ENCODE data around the gene CLHC1.

DNA sequence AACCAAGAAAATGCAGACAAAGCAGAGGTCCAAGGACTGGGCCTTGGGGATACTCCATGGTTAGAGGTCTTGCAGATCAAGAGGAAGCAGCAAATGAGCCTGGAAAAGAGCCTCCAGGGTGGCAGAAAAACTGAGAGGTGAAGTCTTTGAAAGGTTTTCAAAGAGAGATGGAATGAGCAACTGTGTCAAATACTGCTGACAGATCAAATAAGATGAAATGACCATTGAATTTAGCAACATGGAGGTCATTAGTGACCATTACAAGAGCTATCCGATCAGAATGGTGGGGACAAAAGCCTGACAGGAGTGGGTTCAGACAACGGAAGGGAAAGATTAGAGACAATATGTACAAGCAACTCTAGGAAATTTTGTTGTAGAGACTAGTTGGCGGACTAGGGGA is 1.5 kb downstream of the CLHC1 start:
- TF ChIP-seq, protein P1, sequence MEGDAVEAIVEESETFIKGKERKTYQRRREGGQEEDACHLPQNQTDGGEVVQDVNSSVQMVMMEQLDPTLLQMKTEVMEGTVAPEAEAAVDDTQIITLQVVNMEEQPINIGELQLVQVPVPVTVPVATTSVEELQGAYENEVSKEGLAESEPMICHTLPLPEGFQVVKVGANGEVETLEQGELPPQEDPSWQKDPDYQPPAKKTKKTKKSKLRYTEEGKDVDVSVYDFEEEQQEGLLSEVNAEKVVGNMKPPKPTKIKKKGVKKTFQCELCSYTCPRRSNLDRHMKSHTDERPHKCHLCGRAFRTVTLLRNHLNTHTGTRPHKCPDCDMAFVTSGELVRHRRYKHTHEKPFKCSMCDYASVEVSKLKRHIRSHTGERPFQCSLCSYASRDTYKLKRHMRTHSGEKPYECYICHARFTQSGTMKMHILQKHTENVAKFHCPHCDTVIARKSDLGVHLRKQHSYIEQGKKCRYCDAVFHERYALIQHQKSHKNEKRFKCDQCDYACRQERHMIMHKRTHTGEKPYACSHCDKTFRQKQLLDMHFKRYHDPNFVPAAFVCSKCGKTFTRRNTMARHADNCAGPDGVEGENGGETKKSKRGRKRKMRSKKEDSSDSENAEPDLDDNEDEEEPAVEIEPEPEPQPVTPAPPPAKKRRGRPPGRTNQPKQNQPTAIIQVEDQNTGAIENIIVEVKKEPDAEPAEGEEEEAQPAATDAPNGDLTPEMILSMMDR (IDR thresholded peaks at IDR 0.05): no peak
- TF ChIP-seq POLR2A (IDR thresholded peaks at IDR 0.05): no peak
- no peak for TF ChIP-seq EP300 (IDR thresholded peaks at IDR 0.05; ENCODE audit: low read depth)
